HepG2 (cell line): Measurements from ENCODE around the gene ANO4. TPM values are rescaled to one million over a fixed set of nuclear protein-coding genes. Genes with fewer than 3 reads are reported as not detected.

Source experiments
- ARID3A ChIP-seq: IDR thresholded peaks from 2 replicates; pipeline ENCODE4 v1.6.1; 2012; ENCODE audit warnings: low read depth, low read length, improper control_type of control experiment
- ARNTL ChIP-seq: sonication (generic); formaldehyde crosslinking; IDR thresholded peaks from 2 replicates; pipeline ENCODE4 v1.4.0; 2020; ENCODE audit warnings: mild to moderate bottlenecking, missing genetic modification reagents
- ATF1 ChIP-seq: IDR thresholded peaks from 2 replicates; pipeline ENCODE4 v1.6.1; 2016; ENCODE audit warnings: mild to moderate bottlenecking, control low read depth
- ATF2 ChIP-seq: sonication (generic); formaldehyde crosslinking; IDR thresholded peaks from 2 replicates; pipeline ENCODE4 v1.4.0; 2020; ENCODE audit warnings: missing genetic modification reagents
- DDIT3 ChIP-seq: sonication (generic); formaldehyde crosslinking; IDR thresholded peaks from 2 replicates; pipeline ENCODE4 v1.4.0; 2020; ENCODE audit warnings: mild to moderate bottlenecking, missing genetic modification reagents
- E2F2 ChIP-seq: sonication (generic); formaldehyde crosslinking; IDR thresholded peaks from 2 replicates; pipeline ENCODE4 v1.4.0; 2020; ENCODE audit warnings: missing genetic modification reagents, borderline replicate concordance
- HNF4A ChIP-seq: sonication (generic); formaldehyde crosslinking; IDR thresholded peaks from 2 replicates; pipeline ENCODE4 v1.4.0; 2020; ENCODE audit warnings: missing genetic modification reagents
- IKZF5 ChIP-seq: IDR thresholded peaks from 2 replicates; pipeline ENCODE4 v1.6.1; 2018; ENCODE audit warnings: missing genetic modification reagents, mild to moderate bottlenecking, missing compliant biosample characterization
- NR2F6 ChIP-seq, 2 experiments: IDR thresholded peaks; 2 replicates each; pipeline ENCODE4 v1.6.1; 2016; ENCODE audit warnings: antibody characterized with exemption in 1 of 2, mild to moderate bottlenecking in 1 of 2
- PAXIP1 ChIP-seq: sonication (generic); formaldehyde crosslinking; conservative IDR thresholded peaks from 2 replicates; pipeline ENCODE4 v1.4.0; 2020; ENCODE audit warnings: mild to moderate bottlenecking, missing genetic modification reagents, moderate library complexity
- PHB2 ChIP-seq: fragments of 450-650 bp; IDR thresholded peaks from 2 replicates; pipeline ENCODE4 v1.6.1; 2018; ENCODE audit not compliant: partially characterized antibody
- SALL1 ChIP-seq: sonication (generic); formaldehyde crosslinking; IDR thresholded peaks from 2 replicates; pipeline ENCODE4 v1.8.0; 2022; ENCODE audit warnings: mild to moderate bottlenecking, missing genetic modification reagents
- SNAPC5 ChIP-seq: sonication (generic); formaldehyde crosslinking; IDR thresholded peaks from 2 replicates; pipeline ENCODE4 v1.8.1; 2023; ENCODE audit warnings: mild to moderate bottlenecking, missing genetic modification reagents, borderline replicate concordance
- ZHX1 ChIP-seq: sonication (generic); formaldehyde crosslinking; IDR thresholded peaks from 2 replicates; pipeline ENCODE4 v1.8.1; 2022; ENCODE audit warnings: low read depth, mild to moderate bottlenecking, missing genetic modification reagents
- ZNF256 ChIP-seq: sonication (generic); formaldehyde crosslinking; conservative IDR thresholded peaks from 2 replicates; pipeline ENCODE4 v1.4.0; 2020; ENCODE audit warnings: missing genetic modification reagents
- ZNF878 ChIP-seq: sonication (generic); formaldehyde crosslinking; IDR thresholded peaks from 2 replicates; pipeline ENCODE4 v1.8.1; 2023; ENCODE audit warnings: mild to moderate bottlenecking, missing genetic modification reagents, moderate library complexity
- polyA plus RNA-seq, 8 experiments: library from polyadenylated mRNA; depleted of rRNA in 3 of 8; stranded (reverse) in 7 of 8; unstranded in 1 of 8; fragments of >200 nt; fragmentation: Illumina TruSeq in 4 of 8; extraction: Trizol in 4 of 8; gene quantifications; 2 replicates each; pipeline versions ENCODE4 v1.2.1 to v1.2.3, GENCODE V29; 2011 to 2016; ENCODE audit warnings: low read depth in 4 of 8, missing spikeins in 1 of 8, mixed read lengths in 1 of 8; ENCODE audit not compliant: insufficient read depth in 1 of 8
- total RNA-seq, 5 experiments: library from RNA; depleted of rRNA; stranded (reverse); fragments of >200 nt; fragmentation: Illumina TruSeq; extraction: Trizol; gene quantifications; 2 replicates each; pipeline ENCODE4 v1.2.3, GENCODE V29; 2016; ENCODE audit warnings: low read depth in 1 of 5

Gene ANO4
- total and polyA plus RNA-seq, 2 of the 13 experiments (the other 11 are each of a cell fraction or from before 2014, with no cell fraction given), result not detected

- TF ChIP-seq IKZF5 (CRISPR knock-in tag) (0 out of 2 replicates have a peak, but pooled peaks have one; percentile 31), E2F2 (CRISPR knock-in tag) (no peak), ARID3A (peak; percentile 36; the same call in 1 of the 2 replicates), ATF1 (CRISPR knock-in tag) (no peak), SALL1 (no peak), DDIT3 (CRISPR knock-in tag) (no peak), ZNF878 (CRISPR knock-in tag) (0 out of 2 replicates have a peak, but pooled peaks have one; percentile 38), ATF2 (CRISPR knock-in tag) (no peak), ARNTL (no peak), HNF4A (peak; percentile 31), PAXIP1 (CRISPR knock-in tag) (peak; percentile 44; the same call in 1 of the 2 replicates), ZHX1 (CRISPR knock-in tag) (no peak), PHB2 (no peak), SNAPC5 (no peak), NR2F6 (IDR thresholded peaks at IDR 0.05) (peak; percentile 22; the same call in 1 of the 2 replicates), NR2F6 (CRISPR knock-in tag; IDR thresholded peaks at IDR 0.05) (peak; percentile 44; the same call in 1 of the 2 replicates), ZNF256 (CRISPR knock-in tag) (no peak)
Observed at GRCh38 chr12:101051901-101052550, 257.4 kb downstream of the ANO4 start (continued).
